SK-N-SH treated with all-trans-retinoic acid at 6 μM for 48 hours (cell line): ENCODE measurements around the gene POMC.
A peak's percentile ranks its signal among the peaks of the same experiment; 100 is the strongest.

Experiments used
- ATAC-seq: fragments of 200-7000 bp; cut with Tn5 transposase; 3 replicates; pipeline ENCODE4 v1.9.1; 2020; ENCODE audit warnings: mild to moderate bottlenecking, moderate library complexity
- ARNTL ChIP-seq: fragments of 450-650 bp; formaldehyde crosslinking; IDR thresholded peaks from 2 replicates; pipeline ENCODE4 v1.5.0; 2020; ENCODE audit warnings: low read depth, mild to moderate bottlenecking, moderate library complexity, borderline replicate concordance
- BACH2 ChIP-seq: fragments of 250-450 bp; sonication (Bioruptor Pico); IDR thresholded peaks from 2 replicates; pipeline ENCODE4 v1.9.0; 2021; ENCODE audit warnings: mild to moderate bottlenecking, borderline replicate concordance
- CREB5 ChIP-seq: fragments of 250-450 bp; sonication (Bioruptor Pico); IDR thresholded peaks from 2 replicates; pipeline ENCODE4 v1.5.1; 2020; ENCODE audit warnings: low read depth, mild to moderate bottlenecking, moderate library complexity
- CSDC2 ChIP-seq: fragments of 250-450 bp; sonication (Bioruptor Pico); IDR thresholded peaks from 2 replicates; pipeline ENCODE4 v1.5.0; 2020; ENCODE audit warnings: mild to moderate bottlenecking, moderate library complexity
- ESRRG ChIP-seq: fragments of 250-450 bp; sonication (Bioruptor Pico); IDR thresholded peaks from 2 replicates; pipeline ENCODE4 v1.6.1; 2021; ENCODE audit warnings: mild to moderate bottlenecking
- GLIS3 ChIP-seq: fragments of 250-450 bp; sonication (Bioruptor Pico); IDR thresholded peaks from 2 replicates; pipeline ENCODE4 v1.5.0; 2020; ENCODE audit warnings: mild to moderate bottlenecking, moderate library complexity
- ISL1 ChIP-seq: fragments of 250-450 bp; sonication (Bioruptor Pico); IDR thresholded peaks from 2 replicates; pipeline ENCODE4 v2.1.2; 2022; ENCODE audit warnings: mild to moderate bottlenecking, moderate library complexity
- OSR1 ChIP-seq: fragments of 250-450 bp; sonication (Bioruptor Pico); IDR thresholded peaks from 2 replicates; pipeline ENCODE4 v1.8.0; 2022; ENCODE audit warnings: moderate library complexity, mild to moderate bottlenecking, inconsistent platforms
- PATZ1 ChIP-seq: fragments of 250-450 bp; sonication (Bioruptor Pico); IDR thresholded peaks from 2 replicates; pipeline ENCODE4 v1.8.0; 2020; ENCODE audit warnings: mild to moderate bottlenecking, moderate library complexity, borderline replicate concordance
- PPARA ChIP-seq: fragments of 250-450 bp; sonication (Bioruptor Pico); IDR thresholded peaks from 2 replicates; pipeline ENCODE4 v1.5.0; 2020; ENCODE audit warnings: mild to moderate bottlenecking, borderline replicate concordance
- RARB ChIP-seq: fragments of 250-450 bp; sonication (Bioruptor Pico); IDR thresholded peaks from 2 replicates; pipeline ENCODE4 v1.8.0; 2021; ENCODE audit warnings: mild to moderate bottlenecking, moderate library complexity
- SNAI2 ChIP-seq: fragments of 250-450 bp; sonication (Bioruptor Pico); IDR thresholded peaks from 2 replicates; pipeline ENCODE4 v1.5.0; 2020; ENCODE audit warnings: mild to moderate bottlenecking, moderate library complexity
- TCF4 ChIP-seq: fragments of 250-450 bp; sonication (Bioruptor Pico); IDR thresholded peaks from 2 replicates; pipeline ENCODE4 v1.8.0; 2021; ENCODE audit warnings: mild to moderate bottlenecking, moderate library complexity, borderline replicate concordance
- TOX ChIP-seq: fragments of 250-450 bp; sonication (Bioruptor Pico); IDR thresholded peaks from 2 replicates; pipeline ENCODE4 v1.8.0; 2021; ENCODE audit warnings: mild to moderate bottlenecking, moderate library complexity, borderline replicate concordance
- ZC3H10 ChIP-seq: fragments of 250-450 bp; sonication (Bioruptor Pico); IDR thresholded peaks from 2 replicates; pipeline ENCODE4 v1.5.1; 2021; ENCODE audit warnings: mild to moderate bottlenecking, moderate library complexity
- ZFP3 ChIP-seq: fragments of 250-450 bp; sonication (Bioruptor Pico); IDR thresholded peaks from 2 replicates; pipeline ENCODE4 v1.5.0; 2020; ENCODE audit warnings: mild to moderate bottlenecking, moderate library complexity
- ZFP30 ChIP-seq: fragments of 450-650 bp; formaldehyde crosslinking; IDR thresholded peaks from 2 replicates; pipeline ENCODE4 v1.5.0; 2022; ENCODE audit warnings: mild to moderate bottlenecking, moderate library complexity
- ZNF565 ChIP-seq: fragments of 450-650 bp; formaldehyde crosslinking; conservative IDR thresholded peaks from 2 replicates; pipeline ENCODE4 v1.5.0; 2020; ENCODE audit warnings: low read depth, mild to moderate bottlenecking, moderate library complexity
- ZNF70 ChIP-seq: fragments of 450-650 bp; formaldehyde crosslinking; IDR thresholded peaks from 2 replicates; pipeline ENCODE4 v1.5.0; 2020; ENCODE audit warnings: mild to moderate bottlenecking, moderate library complexity
- ZNF8 ChIP-seq: fragments of 450-650 bp; formaldehyde crosslinking; IDR thresholded peaks from 2 replicates; pipeline ENCODE4 v1.5.0; 2020; ENCODE audit warnings: mild to moderate bottlenecking, moderate library complexity
- TF ChIP-seq, protein P1 (sequence below): fragments of 250-450 bp; sonication (Bioruptor Pico); IDR thresholded peaks from 2 replicates; pipeline ENCODE4 v1.5.1; 2021; ENCODE audit warnings: mild to moderate bottlenecking, moderate library complexity
- TF ChIP-seq, protein P2 (sequence below): fragments of 250-450 bp; sonication (Bioruptor Pico); IDR thresholded peaks from 2 replicates; pipeline ENCODE4 v1.8.0; 2021; ENCODE audit warnings: low read depth, mild to moderate bottlenecking, moderate library complexity, borderline replicate concordance
- TF ChIP-seq, protein P3 (sequence below): fragments of 250-450 bp; sonication (Bioruptor Pico); IDR thresholded peaks from 2 replicates; pipeline ENCODE4 v1.5.0; 2020; ENCODE audit warnings: mild to moderate bottlenecking, moderate library complexity

The POMC gene

DNA sequence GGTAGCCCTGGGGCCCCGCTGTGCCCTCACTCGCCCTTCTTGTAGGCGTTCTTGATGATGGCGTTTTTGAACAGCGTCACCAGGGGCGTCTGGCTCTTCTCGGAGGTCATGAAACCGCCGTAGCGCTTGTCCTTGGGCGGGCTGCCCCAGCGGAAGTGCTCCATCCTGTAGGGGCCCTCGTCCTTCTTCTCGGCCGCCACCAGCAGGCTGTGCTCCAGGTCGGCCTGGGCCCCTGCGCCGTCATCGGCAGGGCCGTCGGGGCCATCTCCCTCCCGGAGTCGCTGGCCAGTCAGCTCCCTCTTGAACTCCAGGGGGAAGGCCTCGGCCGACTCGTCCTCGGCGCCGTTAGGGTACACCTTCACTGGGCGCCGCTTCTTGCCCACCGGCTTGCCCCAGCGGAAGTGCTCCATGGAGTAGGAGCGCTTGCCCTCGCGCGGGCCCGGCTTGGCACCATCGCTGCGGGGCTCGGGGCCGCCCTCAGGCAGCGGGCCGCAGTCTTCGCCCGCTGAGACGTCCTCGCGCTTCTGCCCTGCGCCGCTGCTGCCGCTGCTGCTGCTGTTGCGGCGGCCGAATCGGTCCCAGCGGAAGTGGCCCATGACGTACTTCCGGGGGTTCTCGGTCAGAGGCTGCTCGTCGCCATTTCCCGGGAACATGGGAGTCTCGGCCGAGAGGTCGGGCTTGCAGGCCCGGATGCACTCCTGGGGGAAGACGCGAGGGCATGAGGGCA is 7.2 kb downstream of the POMC start:
- no peak for ATAC-seq
- TF ChIP-seq PPARA (CRISPR knock-in tag), result no peak
- no peak for TF ChIP-seq ZNF565 (CRISPR knock-in tag)
- no peak for TF ChIP-seq RARB (CRISPR knock-in tag)
- no peak for TF ChIP-seq GLIS3 (CRISPR knock-in tag)
- no peak for TF ChIP-seq TOX (CRISPR knock-in tag)
- TF ChIP-seq SNAI2 (CRISPR knock-in tag), result no peak
- TF ChIP-seq PATZ1 (CRISPR knock-in tag), result no peak
- TF ChIP-seq, protein P1, sequence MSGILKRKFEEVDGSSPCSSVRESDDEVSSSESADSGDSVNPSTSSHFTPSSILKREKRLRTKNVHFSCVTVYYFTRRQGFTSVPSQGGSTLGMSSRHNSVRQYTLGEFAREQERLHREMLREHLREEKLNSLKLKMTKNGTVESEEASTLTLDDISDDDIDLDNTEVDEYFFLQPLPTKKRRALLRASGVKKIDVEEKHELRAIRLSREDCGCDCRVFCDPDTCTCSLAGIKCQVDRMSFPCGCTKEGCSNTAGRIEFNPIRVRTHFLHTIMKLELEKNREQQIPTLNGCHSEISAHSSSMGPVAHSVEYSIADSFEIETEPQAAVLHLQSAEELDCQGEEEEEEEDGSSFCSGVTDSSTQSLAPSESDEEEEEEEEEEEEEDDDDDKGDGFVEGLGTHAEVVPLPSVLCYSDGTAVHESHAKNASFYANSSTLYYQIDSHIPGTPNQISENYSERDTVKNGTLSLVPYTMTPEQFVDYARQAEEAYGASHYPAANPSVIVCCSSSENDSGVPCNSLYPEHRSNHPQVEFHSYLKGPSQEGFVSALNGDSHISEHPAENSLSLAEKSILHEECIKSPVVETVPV (CRISPR knock-in tag), result no peak
- TF ChIP-seq, all 23 proteins: peak for 0

GRCh38 chr2:25160376-25160775 is 8.0 kb downstream of the POMC start:
- no peak for ATAC-seq
- TF ChIP-seq SNAI2 (CRISPR knock-in tag), result no peak
- TF ChIP-seq CSDC2, result no peak
- TF ChIP-seq ZNF70, result no peak
- TF ChIP-seq GLIS3 (CRISPR knock-in tag), result no peak
- TF ChIP-seq ZFP30 (CRISPR knock-in tag), result no peak
- no peak for TF ChIP-seq OSR1
- no peak for TF ChIP-seq ZNF8 (CRISPR knock-in tag)
- no peak for TF ChIP-seq PATZ1 (CRISPR knock-in tag)
- no peak for TF ChIP-seq ZNF565 (CRISPR knock-in tag)

- peak; percentile 75 for ATAC-seq
- TF ChIP-seq RARB (CRISPR knock-in tag) (no peak), CREB5 (CRISPR knock-in tag) (no peak), ZNF8 (CRISPR knock-in tag) (no peak), TOX (CRISPR knock-in tag) (no peak), ZFP30 (CRISPR knock-in tag) (no peak), ARNTL (CRISPR knock-in tag) (no peak), PPARA (CRISPR knock-in tag) (no peak), ZC3H10 (CRISPR knock-in tag) (no peak), ZNF565 (CRISPR knock-in tag) (no peak), ZNF70 (no peak), BACH2 (CRISPR knock-in tag) (no peak), ESRRG (CRISPR knock-in tag) (no peak), GLIS3 (CRISPR knock-in tag) (no peak), ZFP3 (CRISPR knock-in tag) (no peak), ISL1 (CRISPR knock-in tag) (no peak), OSR1 (no peak), TCF4 (CRISPR knock-in tag) (no peak)
- TF ChIP-seq, protein P2, sequence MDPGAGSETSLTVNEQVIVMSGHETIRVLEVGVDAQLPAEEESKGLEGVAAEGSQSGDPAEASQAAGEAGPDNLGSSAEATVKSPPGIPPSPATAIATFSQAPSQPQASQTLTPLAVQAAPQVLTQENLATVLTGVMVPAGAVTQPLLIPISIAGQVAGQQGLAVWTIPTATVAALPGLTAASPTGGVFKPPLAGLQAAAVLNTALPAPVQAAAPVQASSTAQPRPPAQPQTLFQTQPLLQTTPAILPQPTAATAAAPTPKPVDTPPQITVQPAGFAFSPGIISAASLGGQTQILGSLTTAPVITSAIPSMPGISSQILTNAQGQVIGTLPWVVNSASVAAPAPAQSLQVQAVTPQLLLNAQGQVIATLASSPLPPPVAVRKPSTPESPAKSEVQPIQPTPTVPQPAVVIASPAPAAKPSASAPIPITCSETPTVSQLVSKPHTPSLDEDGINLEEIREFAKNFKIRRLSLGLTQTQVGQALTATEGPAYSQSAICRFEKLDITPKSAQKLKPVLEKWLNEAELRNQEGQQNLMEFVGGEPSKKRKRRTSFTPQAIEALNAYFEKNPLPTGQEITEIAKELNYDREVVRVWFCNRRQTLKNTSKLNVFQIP, result no peak
- TF ChIP-seq, protein P3, sequence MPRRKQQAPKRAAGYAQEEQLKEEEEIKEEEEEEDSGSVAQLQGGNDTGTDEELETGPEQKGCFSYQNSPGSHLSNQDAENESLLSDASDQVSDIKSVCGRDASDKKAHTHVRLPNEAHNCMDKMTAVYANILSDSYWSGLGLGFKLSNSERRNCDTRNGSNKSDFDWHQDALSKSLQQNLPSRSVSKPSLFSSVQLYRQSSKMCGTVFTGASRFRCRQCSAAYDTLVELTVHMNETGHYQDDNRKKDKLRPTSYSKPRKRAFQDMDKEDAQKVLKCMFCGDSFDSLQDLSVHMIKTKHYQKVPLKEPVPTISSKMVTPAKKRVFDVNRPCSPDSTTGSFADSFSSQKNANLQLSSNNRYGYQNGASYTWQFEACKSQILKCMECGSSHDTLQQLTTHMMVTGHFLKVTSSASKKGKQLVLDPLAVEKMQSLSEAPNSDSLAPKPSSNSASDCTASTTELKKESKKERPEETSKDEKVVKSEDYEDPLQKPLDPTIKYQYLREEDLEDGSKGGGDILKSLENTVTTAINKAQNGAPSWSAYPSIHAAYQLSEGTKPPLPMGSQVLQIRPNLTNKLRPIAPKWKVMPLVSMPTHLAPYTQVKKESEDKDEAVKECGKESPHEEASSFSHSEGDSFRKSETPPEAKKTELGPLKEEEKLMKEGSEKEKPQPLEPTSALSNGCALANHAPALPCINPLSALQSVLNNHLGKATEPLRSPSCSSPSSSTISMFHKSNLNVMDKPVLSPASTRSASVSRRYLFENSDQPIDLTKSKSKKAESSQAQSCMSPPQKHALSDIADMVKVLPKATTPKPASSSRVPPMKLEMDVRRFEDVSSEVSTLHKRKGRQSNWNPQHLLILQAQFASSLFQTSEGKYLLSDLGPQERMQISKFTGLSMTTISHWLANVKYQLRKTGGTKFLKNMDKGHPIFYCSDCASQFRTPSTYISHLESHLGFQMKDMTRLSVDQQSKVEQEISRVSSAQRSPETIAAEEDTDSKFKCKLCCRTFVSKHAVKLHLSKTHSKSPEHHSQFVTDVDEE (CRISPR knock-in tag), result no peak
- TF ChIP-seq, all 23 proteins: peak for 0
Measured at GRCh38 chr2:25159949-25160348, 8.4 kb downstream of the POMC start.
